K562 treated with DMSO at 1 percent for 48 hours (cell line): Measurements from ENCODE around the gene ALDH2. TPM values are rescaled to one million over a fixed set of nuclear protein-coding genes. Genes with fewer than 3 reads are reported as not detected.

Experiments used
- total RNA-seq: library from RNA; unstranded; fragments of 300-600 nt; gene quantifications from 2 replicates; pipeline ENCODE4 v1.2.3, GENCODE V29; 2022; ENCODE audit warnings: low replicate concordance; ENCODE audit errors: extremely low read depth

Gene ALDH2
- not detected in 2 replicates for total RNA-seq

GRCh38 chr12:111766608-111767361, at the start of gene ALDH2:
TSS of gene ALDH2 (plus strand) at chr12:111766933. CDS start at chr12:111766983, 50 bp downstream.

GRCh38 chr12:111841750-111842555, 75.2 kb downstream of the ALDH2 start, which contains the start of gene MAPKAPK5:
TSS of gene MAPKAPK5 (plus strand) at chr12:111842228. CDS start at chr12:111842734, 506 bp downstream.

Other genes with a start within 250 kb of the ALDH2 start
- gene ATXN2, start 167.6 kb upstream of the ALDH2 start, total RNA-seq: not detected in 2 replicates
- gene BRAP, start 81.0 kb upstream of the ALDH2 start, total RNA-seq: not detected in 2 replicates
- gene ACAD10, start 80.9 kb upstream of the ALDH2 start, total RNA-seq: not detected in 2 replicates
- not detected in 2 replicates for gene MAPKAPK5, start 75.3 kb downstream of the ALDH2 start, total RNA-seq
- gene TMEM116, start 246.2 kb downstream of the ALDH2 start, total RNA-seq: not detected in 2 replicates
- not detected in 2 replicates for gene ERP29, start 246.5 kb downstream of the ALDH2 start, total RNA-seq